Astrocyte (in vitro differentiated cells and primary cell): Measurements from ENCODE around the gene ZDHHC8. TPM values are rescaled to one million over a fixed set of nuclear protein-coding genes. Genes with fewer than 3 reads are reported as not detected.

Source experiments
- DNase-seq: peaks from one replicate; pipeline ENCODE4 v3.0.0-alpha.2; 2010; ENCODE audit warnings: low read depth
- FAIRE-seq: peaks from 2 replicates; lab custom pipeline; 2011; peaks lifted over from hg19 to GRCh38; lab: Jason Lieb, UNC
- H2AFZ ChIP-seq: 2 replicates; pipeline ENCODE4 v1.6.0; 2012; ENCODE audit warnings: low read depth, low read length, inconsistent platforms
- H3K27ac ChIP-seq: 2 replicates; pipeline ENCODE4 v1.5.1; 2011; ENCODE audit warnings: low read depth, low read length, inconsistent platforms
- H3K27me3 ChIP-seq: 2 replicates; pipeline ENCODE4 v1.6.0; 2011; ENCODE audit warnings: low read length, inconsistent platforms; ENCODE audit not compliant: insufficient read depth
- H3K36me3 ChIP-seq: 2 replicates; pipeline ENCODE4 v1.5.1; 2011; ENCODE audit warnings: low read length, inconsistent platforms; ENCODE audit not compliant: insufficient read depth
- H3K4me1 ChIP-seq: 2 replicates; pipeline ENCODE4 v1.5.1; 2011; ENCODE audit warnings: low read length, inconsistent platforms; ENCODE audit not compliant: insufficient read depth
- H3K4me2 ChIP-seq: 2 replicates; pipeline ENCODE4 v1.6.0; 2012; ENCODE audit warnings: low read length, inconsistent platforms
- H3K4me3 ChIP-seq: 2 replicates; pipeline ENCODE4 v1.5.1; 2011; ENCODE audit warnings: low read depth, mild to moderate bottlenecking, low read length, inconsistent platforms; ENCODE audit not compliant: insufficient read depth
- H3K79me2 ChIP-seq: 2 replicates; pipeline ENCODE4 v1.6.0; 2012; ENCODE audit warnings: mild to moderate bottlenecking, low read length, inconsistent platforms; ENCODE audit not compliant: insufficient read depth
- H3K9ac ChIP-seq: 2 replicates; pipeline ENCODE4 v1.6.0; 2012; ENCODE audit warnings: mild to moderate bottlenecking, low read length, inconsistent platforms
- H3K9me3 ChIP-seq: 2 replicates; pipeline ENCODE4 v1.5.1; 2012; ENCODE audit warnings: low read depth, mild to moderate bottlenecking, low read length, inconsistent platforms; ENCODE audit not compliant: insufficient read depth
- H4K20me1 ChIP-seq: 2 replicates; pipeline ENCODE4 v1.6.0; 2012; ENCODE audit warnings: low read length, inconsistent platforms; ENCODE audit not compliant: insufficient read depth
- H3K27ac Mint-ChIP-seq: one replicate; pipeline ENCODE4 v1.8.0; 2021; ENCODE audit warnings: mild to moderate bottlenecking, mixed read lengths; ENCODE audit not compliant: unreplicated experiment
- H3K27me3 Mint-ChIP-seq: one replicate; pipeline ENCODE4 v1.8.0; 2021; ENCODE audit warnings: low read depth, mixed read lengths; ENCODE audit not compliant: unreplicated experiment
- H3K36me3 Mint-ChIP-seq: one replicate; pipeline ENCODE4 v1.8.0; 2021; ENCODE audit warnings: low read depth, mixed read lengths; ENCODE audit not compliant: unreplicated experiment
- H3K4me1 Mint-ChIP-seq: one replicate; pipeline ENCODE4 v1.8.0; 2021; ENCODE audit warnings: low read depth, mixed read lengths; ENCODE audit not compliant: unreplicated experiment
- H3K4me3 Mint-ChIP-seq: one replicate; pipeline ENCODE4 v1.8.0; 2021; ENCODE audit warnings: mild to moderate bottlenecking, moderate library complexity, mixed read lengths; ENCODE audit not compliant: unreplicated experiment
- H3K9me3 Mint-ChIP-seq: one replicate; pipeline ENCODE4 v1.8.0; 2021; ENCODE audit warnings: mild to moderate bottlenecking, mixed read lengths; ENCODE audit not compliant: unreplicated experiment
- CTCF ChIP-seq: IDR thresholded peaks from 2 replicates; pipeline ENCODE4 v1.5.1; 2011; ENCODE audit warnings: low read depth, mild to moderate bottlenecking, inconsistent platforms, low read length, moderate library complexity; ENCODE audit not compliant: insufficient read depth
- EZH2 ChIP-seq: IDR thresholded peaks from 2 replicates; pipeline ENCODE4 v1.6.1; 2012; ENCODE audit warnings: mild to moderate bottlenecking, low read length, inconsistent platforms; ENCODE audit not compliant: insufficient read depth
- total RNA-seq: library from RNA; stranded (reverse); gene quantifications from 2 replicates; pipeline ENCODE4 v1.2.1, GENCODE V29; 2021

The ZDHHC8 gene
- total RNA-seq, 1 donor from 2014 or later, result 88.3 TPM

DNA sequence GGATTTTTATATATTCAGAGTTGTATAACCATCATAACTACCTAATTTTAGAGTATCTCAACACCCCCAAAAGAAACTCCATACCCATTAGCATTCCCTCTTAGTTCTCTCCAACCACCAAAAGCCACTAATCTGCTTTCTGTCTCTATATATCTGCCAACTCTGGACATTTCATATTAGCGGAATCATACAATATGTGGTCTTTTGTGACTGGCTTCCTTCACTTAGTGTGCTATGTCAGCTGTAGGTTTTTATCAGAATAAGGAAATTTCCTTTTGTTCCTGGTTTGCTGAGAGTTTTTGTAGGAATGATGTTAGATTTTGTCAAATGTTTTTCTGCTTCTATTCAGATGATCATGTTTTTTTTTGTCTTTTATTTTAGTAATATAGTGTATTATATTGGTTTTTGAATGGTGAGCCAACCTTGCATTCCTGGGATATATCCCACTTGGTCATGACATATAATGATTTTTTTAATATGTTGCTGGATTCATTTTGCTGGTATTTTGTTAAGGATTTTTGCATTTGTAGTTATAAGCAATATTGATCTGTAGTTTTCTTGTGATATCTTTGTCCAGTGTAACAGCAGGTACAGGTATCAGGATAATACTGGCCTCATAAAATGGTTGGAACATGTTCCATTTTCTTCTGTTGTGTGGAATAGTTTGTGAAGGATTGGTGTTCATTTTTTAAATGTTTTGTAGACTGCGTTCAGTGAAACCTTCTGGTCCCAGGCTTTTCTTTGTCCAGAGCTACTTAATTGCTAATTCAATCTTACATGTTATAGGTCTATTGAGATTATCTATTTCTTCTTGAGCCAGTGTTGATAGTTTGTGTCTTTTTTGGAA lies 34.8 kb upstream of the ZDHHC8 start:
- FAIRE-seq, result no peak
- H3K36me3 ChIP-seq, result peaks cover 73% of the 10 kb centered on the region
- no peak for DNase-seq
- H3K9me3 ChIP-seq, result no peaks in the 10 kb centered on the region
- no peak overlapping the region for H3K27ac Mint-ChIP-seq
- H3K9ac ChIP-seq, result no peak overlapping the region
- no peak overlapping the region for H3K27ac ChIP-seq
- H3K4me3 Mint-ChIP-seq, result no peak overlapping the region
- peaks cover 88% of the 10 kb centered on the region for H3K79me2 ChIP-seq
- TF ChIP-seq CTCF, result no peak
- TF ChIP-seq EZH2, result no peak
- no peak overlapping the region for H2AFZ ChIP-seq
- peaks cover 41% of the 10 kb centered on the region for H3K36me3 Mint-ChIP-seq
- no peaks in the 10 kb centered on the region for H3K4me1 Mint-ChIP-seq
- H3K4me2 ChIP-seq, result no peak overlapping the region
- H3K4me1 ChIP-seq, result no peaks in the 10 kb centered on the region
- peaks cover 6% of the 10 kb centered on the region for H3K9me3 Mint-ChIP-seq
- peaks cover 59% of the 10 kb centered on the region for H4K20me1 ChIP-seq
- no peaks in the 10 kb centered on the region for H3K27me3 Mint-ChIP-seq
- no peak overlapping the region for H3K4me3 ChIP-seq
- H3K27me3 ChIP-seq, result no peaks in the 10 kb centered on the region

DNA sequence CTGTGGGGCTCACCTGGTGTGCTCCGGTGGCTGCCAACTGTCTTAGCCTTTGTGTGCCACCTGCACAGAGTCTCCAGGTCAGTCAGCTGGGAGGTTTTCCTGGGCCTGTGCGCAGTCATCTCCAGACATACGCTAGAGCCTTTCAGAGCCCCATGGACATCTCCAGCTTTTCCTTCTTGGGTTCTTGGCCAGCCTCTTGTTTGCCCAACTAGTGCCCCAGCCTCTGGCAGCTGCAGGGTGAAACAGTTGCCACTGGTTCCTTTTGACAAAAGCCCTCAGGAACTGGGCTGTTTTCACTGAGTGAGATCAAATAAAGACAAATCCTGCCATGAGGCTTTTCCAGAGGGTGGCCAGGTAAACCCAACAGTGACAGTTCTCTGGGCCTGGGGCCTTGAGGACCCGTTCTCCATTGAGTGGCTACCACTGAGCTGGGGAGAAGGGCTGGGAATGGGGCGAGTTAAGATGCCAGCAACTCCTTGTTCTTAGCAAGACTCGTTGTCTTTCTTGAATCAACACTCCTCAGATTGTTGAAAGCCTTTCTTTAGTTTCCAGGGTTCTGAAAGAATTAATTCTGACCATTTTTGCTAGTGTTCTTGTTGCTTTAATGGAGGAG lies 32.4 kb upstream of the ZDHHC8 start:
- Histone ChIP-seq H3K9ac (no peak overlapping the region), H4K20me1 (peaks cover 59% of the 10 kb centered on the region), H3K27ac (no peak overlapping the region), H3K4me3 (no peak overlapping the region), H3K36me3 (peaks cover 65% of the 10 kb centered on the region), H3K27me3 (no peaks in the 10 kb centered on the region), H2AFZ (no peak overlapping the region), H3K9me3 (no peaks in the 10 kb centered on the region), H3K4me1 (no peaks in the 10 kb centered on the region), H3K79me2 (peaks cover 88% of the 10 kb centered on the region), H3K4me2 (no peak overlapping the region)
- H3K4me3 Mint-ChIP-seq, result no peak overlapping the region
- peaks cover 6% of the 10 kb centered on the region for H3K9me3 Mint-ChIP-seq
- H3K27me3 Mint-ChIP-seq, result no peaks in the 10 kb centered on the region
- no peak for TF ChIP-seq EZH2
- no peak for TF ChIP-seq CTCF
- DNase-seq (no peak), FAIRE-seq (no peak)
- peaks cover 34% of the 10 kb centered on the region for H3K36me3 Mint-ChIP-seq
- H3K27ac Mint-ChIP-seq, result no peak overlapping the region
- no peaks in the 10 kb centered on the region for H3K4me1 Mint-ChIP-seq

DNA sequence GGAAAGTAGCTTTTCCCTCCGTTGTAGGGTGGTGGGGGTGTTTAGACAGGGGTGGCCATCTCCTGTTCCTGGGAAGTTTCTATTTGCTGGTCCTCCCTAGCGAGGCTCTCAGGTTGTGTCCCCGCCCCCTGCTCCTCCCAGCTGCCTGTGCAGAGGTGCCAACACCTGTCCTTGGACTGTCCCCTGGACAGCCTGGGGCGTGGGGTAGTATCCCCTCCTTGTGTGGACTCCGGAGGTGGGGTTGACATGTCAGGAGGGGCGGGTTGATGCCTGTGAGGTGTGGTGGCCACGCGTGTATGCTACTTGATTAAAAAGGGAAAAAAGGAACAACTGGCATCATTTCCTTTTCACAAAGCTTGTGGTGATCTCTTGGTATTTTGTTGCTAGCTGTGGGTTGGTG lies 30.0 kb upstream of the ZDHHC8 start:
- Mint-ChIP-seq H3K4me3 (no peak overlapping the region), H3K36me3 (peaks cover 20% of the 10 kb centered on the region), H3K4me1 (peaks cover 2% of the 10 kb centered on the region), H3K27ac (no peak overlapping the region), H3K27me3 (no peaks in the 10 kb centered on the region), H3K9me3 (peaks cover 4% of the 10 kb centered on the region)
- TF ChIP-seq CTCF (no peak), EZH2 (no peak)
- Histone ChIP-seq H3K4me3 (no peak overlapping the region), H3K4me1 (no peaks in the 10 kb centered on the region), H3K36me3 (peaks cover 60% of the 10 kb centered on the region), H3K9me3 (no peaks in the 10 kb centered on the region), H3K79me2 (peaks cover 82% of the 10 kb centered on the region), H4K20me1 (peaks cover 77% of the 10 kb centered on the region), H2AFZ (no peak overlapping the region), H3K9ac (no peak overlapping the region), H3K4me2 (no peak overlapping the region), H3K27me3 (no peaks in the 10 kb centered on the region), H3K27ac (no peak overlapping the region)
- DNase-seq (no peak), FAIRE-seq (no peak)
